Limb (tissue), 2 donors: ENCODE results near the gene CNTN5.

Source experiments
- DNase-seq, 2 donors: peaks; one replicate each; pipeline ENCODE4 v3.0.0-alpha.2; 2016; ENCODE audit errors: extremely low spot score in 2 of 2

CNTN5 gene

GRCh38 chr11:99505831-99506230 lies 485.1 kb downstream of the CNTN5 start:
- DNase-seq: no peak

- no peak for DNase-seq
Observed at GRCh38 chr11:99509863-99510262, 489.1 kb downstream of the CNTN5 start.

- no peak for DNase-seq
Observed at GRCh38 chr11:99513368-99513767, 492.6 kb downstream of the CNTN5 start.

- no peak for DNase-seq
Observed at GRCh38 chr11:99519095-99519494, 498.3 kb downstream of the CNTN5 start.

GRCh38 chr11:99522467-99523173 lies 501.9 kb downstream of the CNTN5 start:
- DNase-seq: no peak

- DNase-seq: no peak
Observed at GRCh38 chr11:99531468-99531867, 510.7 kb downstream of the CNTN5 start.

GRCh38 chr11:99534812-99535211 lies 514.1 kb downstream of the CNTN5 start:
- no peak for DNase-seq

GRCh38 chr11:99535406-99535805 lies 514.7 kb downstream of the CNTN5 start:
- DNase-seq: no peak

GRCh38 chr11:99535819-99536218 lies 515.1 kb downstream of the CNTN5 start:
- DNase-seq: no peak

GRCh38 chr11:99537681-99538080 lies 516.9 kb downstream of the CNTN5 start:
- DNase-seq: no peak

GRCh38 chr11:99545616-99546015 lies 524.9 kb downstream of the CNTN5 start:
- DNase-seq: no peak

- DNase-seq: no peak
Observed at GRCh38 chr11:99548264-99548663, 527.5 kb downstream of the CNTN5 start.

- DNase-seq: no peak
Observed at GRCh38 chr11:99554232-99554903, 533.6 kb downstream of the CNTN5 start.

- no peak for DNase-seq
Observed at GRCh38 chr11:99555486-99555885, 534.7 kb downstream of the CNTN5 start.

GRCh38 chr11:99565333-99565732 lies 544.6 kb downstream of the CNTN5 start:
- DNase-seq: no peak

- DNase-seq: no peak
Observed at GRCh38 chr11:99567334-99567956, 546.7 kb downstream of the CNTN5 start.

- DNase-seq: no peak
Observed at GRCh38 chr11:99568808-99569207, 548.1 kb downstream of the CNTN5 start.

- DNase-seq: no peak
Observed at GRCh38 chr11:99571094-99571493, 550.3 kb downstream of the CNTN5 start.

- DNase-seq: no peak
Observed at GRCh38 chr11:99584830-99585229, 564.1 kb downstream of the CNTN5 start.

GRCh38 chr11:99585606-99586005 lies 564.9 kb downstream of the CNTN5 start:
- no peak for DNase-seq

GRCh38 chr11:99589771-99590170 lies 569.0 kb downstream of the CNTN5 start:
- no peak for DNase-seq

GRCh38 chr11:99592266-99592665 lies 571.5 kb downstream of the CNTN5 start:
- no peak for DNase-seq

GRCh38 chr11:99593197-99593596 lies 572.4 kb downstream of the CNTN5 start:
- no peak for DNase-seq
